IMR-90 (cell line): Measurements from ENCODE around the gene GRAMD1B. TPM values are rescaled to one million over a fixed set of nuclear protein-coding genes. Genes with fewer than 3 reads are reported as not detected.

Experiments
- ATAC-seq: fragments of 200-7000 bp; cut with Tn5 transposase; 2 replicates; pipeline ENCODE4 v1.9.1; 2020; ENCODE audit warnings: low read depth, mild to moderate bottlenecking, moderate library complexity
- BruUV-seq: library from RNA; stranded (reverse); fragments of 400-500 nt; replicated peaks from 2 replicates; lab custom pipeline; 2021; lab: Mats Ljungman, UMichigan
- CTCF ChIA-PET: fragments of 300-600 bp; formaldehyde crosslinking; extraction: SDS; loops from one replicate; lab custom pipeline; 2021; ENCODE audit warnings: antibody characterized with exemption; lab: Yijun Ruan, JAX
- POLR2A ChIA-PET: fragments of 300-600 bp; sonication (Branson Sonifier 250); formaldehyde crosslinking; loops from one replicate; lab custom pipeline; 2022; ENCODE audit warnings: antibody characterized with exemption; ENCODE audit not compliant: unreplicated experiment; lab: Charles Lee
- DNase-seq: peaks from one replicate; pipeline ENCODE4 v3.0.0; 2013
- H2AFZ ChIP-seq: replicated peaks from 2 replicates; pipeline ENCODE3; 2013; ENCODE audit warnings: low read length, mild to moderate bottlenecking; ENCODE audit not compliant: poor library complexity
- H2AK5ac ChIP-seq: 2 replicates; pipeline ENCODE4 v1.6.1; 2013; ENCODE audit warnings: low read depth, low read length, inconsistent platforms
- H2AK9ac ChIP-seq: replicated peaks from 2 replicates; pipeline ENCODE3; 2013; ENCODE audit warnings: mild to moderate bottlenecking, low read depth, low read length, moderate library complexity; ENCODE audit not compliant: poor library complexity
- H2BK120ac ChIP-seq: 2 replicates; pipeline ENCODE4 v1.6.1; 2013; ENCODE audit warnings: low read depth, low read length, inconsistent platforms
- H2BK15ac ChIP-seq: 3 replicates; pipeline ENCODE4 v1.6.1; 2013; ENCODE audit warnings: low read depth, low read length, inconsistent platforms
- H2BK20ac ChIP-seq: 2 replicates; pipeline ENCODE4 v1.6.1; 2013; ENCODE audit warnings: low read depth, mild to moderate bottlenecking, inconsistent platforms, low read length, moderate library complexity
- H2BK5ac ChIP-seq: 2 replicates; pipeline ENCODE4 v1.6.1; 2013; ENCODE audit warnings: mild to moderate bottlenecking, low read depth, low read length, inconsistent platforms; ENCODE audit not compliant: poor library complexity, severe bottlenecking
- H3K14ac ChIP-seq: replicated peaks from 2 replicates; pipeline ENCODE4 v1.6.1; 2013; ENCODE audit warnings: low read depth, low read length, inconsistent platforms
- H3K18ac ChIP-seq: 2 replicates; pipeline ENCODE4 v1.6.1; 2013; ENCODE audit warnings: low read depth, low read length, control low read depth
- H3K23ac ChIP-seq: 2 replicates; pipeline ENCODE4 v1.6.1; 2013; ENCODE audit warnings: low read depth, low read length, inconsistent platforms
- H3K27ac ChIP-seq: 2 replicates; pipeline ENCODE4 v1.5.1; 2013; ENCODE audit warnings: mild to moderate bottlenecking, control low read depth, low read length; ENCODE audit not compliant: insufficient read depth
- H3K27me3 ChIP-seq: 2 replicates; pipeline ENCODE4 v1.6.1; 2013; ENCODE audit warnings: low read length; ENCODE audit not compliant: control insufficient read depth, insufficient read depth
- H3K36me3 ChIP-seq: 2 replicates; pipeline ENCODE4 v1.6.1; 2013; ENCODE audit warnings: low read length, mixed read lengths; ENCODE audit not compliant: control insufficient read depth, insufficient read depth
- H3K4ac ChIP-seq: 2 replicates; pipeline ENCODE4 v1.6.1; 2013; ENCODE audit warnings: low read depth, low read length, inconsistent platforms
- H3K4me1 ChIP-seq: 2 replicates; pipeline ENCODE4 v1.6.1; 2013; ENCODE audit warnings: low read length, mixed read lengths; ENCODE audit not compliant: control insufficient read depth, insufficient read depth
- H3K4me2 ChIP-seq: 2 replicates; pipeline ENCODE4 v1.6.1; 2013; ENCODE audit warnings: low read depth, mild to moderate bottlenecking, control low read depth, low read length, moderate library complexity
- H3K4me3 ChIP-seq: 2 replicates; pipeline ENCODE4 v1.5.1; 2013; ENCODE audit warnings: low read depth, mild to moderate bottlenecking, control low read depth, low read length, moderate library complexity; ENCODE audit not compliant: insufficient read depth
- H3K56ac ChIP-seq: 2 replicates; pipeline ENCODE4 v1.6.1; 2013; ENCODE audit warnings: low read length, inconsistent platforms; ENCODE audit not compliant: insufficient read depth; ENCODE audit errors: extremely low read depth
- H3K79me1 ChIP-seq, 2 experiments: 2 replicates each; pipeline ENCODE4 v1.6.1; 2013; ENCODE audit warnings: low read length in 2 of 2, inconsistent platforms in 1 of 2, low read depth in 1 of 2
- H3K9ac ChIP-seq: 2 replicates; pipeline ENCODE4 v1.6.1; 2013; ENCODE audit warnings: low read depth, low read length, control low read depth
- H3K9me1 ChIP-seq: 2 replicates; pipeline ENCODE4 v1.6.1; 2013; ENCODE audit warnings: low read length, inconsistent platforms; ENCODE audit not compliant: insufficient read depth
- H3K9me3 ChIP-seq: 2 replicates; pipeline ENCODE4 v1.6.1; 2013; ENCODE audit warnings: low read length; ENCODE audit not compliant: control insufficient read depth, insufficient read depth
- H4K20me1 ChIP-seq: 2 replicates; pipeline ENCODE4 v1.6.1; 2013; ENCODE audit warnings: low read length, inconsistent platforms; ENCODE audit not compliant: insufficient read depth
- H4K5ac ChIP-seq: 2 replicates; pipeline ENCODE4 v1.6.1; 2013; ENCODE audit warnings: mild to moderate bottlenecking, low read depth, low read length, control low read depth
- H4K8ac ChIP-seq, 2 experiments: 2 replicates each; pipeline ENCODE4 v1.6.1; 2013; ENCODE audit warnings: low read depth in 2 of 2, low read length in 2 of 2, control low read depth in 1 of 2, inconsistent platforms in 1 of 2
- H4K91ac ChIP-seq: 2 replicates; pipeline ENCODE4 v1.6.1; 2013; ENCODE audit warnings: low read depth, low read length, inconsistent platforms; ENCODE audit not compliant: insufficient read depth
- FOS ChIP-seq: fragments of 150-350 bp; IDR thresholded peaks from 2 replicates; pipeline ENCODE4 v1.6.1; 2016; ENCODE audit warnings: low read depth, low read length
- MAZ ChIP-seq: IDR thresholded peaks from 2 replicates; pipeline ENCODE4 v1.6.1; 2012; ENCODE audit warnings: low read depth, mild to moderate bottlenecking, low read length, improper control_type of control experiment, moderate library complexity, borderline replicate concordance
- POLR2A ChIP-seq: IDR thresholded peaks from 2 replicates; pipeline ENCODE4 v1.6.1; 2012; ENCODE audit warnings: mild to moderate bottlenecking, low read depth, low read length
- RAD21 ChIP-seq: IDR thresholded peaks from 2 replicates; pipeline ENCODE4 v1.6.1; 2012; ENCODE audit warnings: low read length, improper control_type of control experiment
- RCOR1 ChIP-seq: IDR thresholded peaks from 2 replicates; pipeline ENCODE4 v1.6.1; 2012; ENCODE audit warnings: mild to moderate bottlenecking, low read length, improper control_type of control experiment; ENCODE audit not compliant: insufficient replicate concordance
- SMC3 ChIP-seq: fragments of 150-350 bp; IDR thresholded peaks from 2 replicates; pipeline ENCODE4 v1.6.1; 2016; ENCODE audit warnings: low read depth, mild to moderate bottlenecking, antibody characterized with exemption, low read length, moderate library complexity
- WGBS, 2 experiments: methylation state at CpG; one replicate each; pipeline versions ENCODE4 v1.1.5 to v1.1.7; 2013; ENCODE audit warnings: missing lambda C conversion rate in 2 of 2; ENCODE audit not compliant: insufficient read length in 1 of 2; ENCODE audit errors: extremely low coverage in 2 of 2; 5-methylcytosine and 5-hydroxymethylcytosine counted together
- dilution Hi-C: fragments of 300-500 bp; cut with HindIII; formaldehyde crosslinking; loops from one replicate; pipeline ENCODE4 v1.14.3; 2018; ENCODE audit warnings: low sequenced_read_pairs; ENCODE audit not compliant: unreplicated experiment
- in situ Hi-C: fragments of 300-500 bp; cut with MboI; formaldehyde crosslinking; loops from 3 replicates; pipeline ENCODE4 v1.14.3; 2019; ENCODE audit warnings: low sequenced_read_pairs, inconsistent platforms, mixed read lengths
- intact Hi-C: fragments of 100-400 bp; cut with micrococcal nuclease; formaldehyde crosslinking; loops from 2 replicates; pipeline ENCODE4 v1.10.0; 2022
- polyA plus RNA-seq, 3 experiments: library from polyadenylated mRNA; depleted of rRNA; stranded (reverse); fragments of >200 nt; gene quantifications; 2 replicates each; pipeline ENCODE4 v1.2.3, GENCODE V29; 2012; ENCODE audit warnings: low replicate concordance in 1 of 3
- total RNA-seq: library from RNA; depleted of rRNA; stranded (reverse); fragments of >200 nt; gene quantifications from 2 replicates; pipeline ENCODE4 v1.2.3, GENCODE V29; 2012
- TF ChIP-seq, protein P1 (sequence below): conservative IDR thresholded peaks from 2 replicates; pipeline ENCODE4 v1.5.1; 2012; ENCODE audit warnings: mild to moderate bottlenecking, low read depth, low read length, improper control_type of control experiment

The GRAMD1B gene
- total and polyA plus RNA-seq, 2 of the 4 experiments (the other 2 are of a cell fraction) = 7.1 to 7.2 TPM

DNA sequence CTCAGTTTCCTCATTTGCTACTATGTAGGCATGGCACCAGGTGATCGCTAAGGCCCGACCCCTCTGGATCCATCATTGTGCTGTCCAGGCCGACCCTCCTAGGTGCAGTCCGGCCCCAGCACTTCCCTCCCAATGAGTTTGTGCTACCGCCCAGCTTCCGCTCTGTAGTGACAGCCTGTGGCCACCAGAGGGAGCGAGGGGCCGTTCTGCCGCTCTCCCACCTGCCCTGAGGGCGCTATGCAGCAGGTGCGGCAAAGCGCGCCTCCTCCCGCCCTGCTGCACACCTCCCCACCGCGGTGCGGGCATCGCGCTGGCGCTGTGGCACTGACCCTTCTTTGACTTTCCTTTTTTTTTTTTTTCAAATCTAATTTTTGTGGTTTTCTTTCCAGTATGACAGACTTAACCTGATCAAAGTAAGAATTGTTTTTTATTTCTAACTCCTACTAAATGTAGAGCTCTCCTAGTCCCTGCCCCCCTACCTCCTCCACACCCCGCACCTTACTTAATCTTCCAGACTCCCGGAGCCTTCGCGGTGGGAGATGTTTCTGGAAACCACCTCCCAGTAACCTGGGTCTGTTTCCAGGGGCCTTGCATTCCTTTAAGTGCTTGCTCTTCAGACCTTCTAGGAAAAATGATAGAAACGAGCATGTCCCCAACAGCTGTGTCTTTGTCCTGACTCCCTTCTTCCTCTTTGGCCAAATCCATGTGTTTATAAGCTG, 150.6 kb downstream of the GRAMD1B start:
- Histone ChIP-seq H3K9me3 (no peaks in the 10 kb centered on the region), H2BK5ac (no peak overlapping the region), H3K4ac (no peak overlapping the region), H3K36me3 (no peaks in the 10 kb centered on the region), H3K18ac (no peak overlapping the region), H3K27ac (no peak overlapping the region), H3K79me1 (0 out of 4 replicates have a peak, but pooled peaks cover 0 to 3% of the 10 kb centered on the region in 2 experiments), H3K4me2 (no peak overlapping the region), H2BK15ac (no peak overlapping the region), H4K91ac (no peak overlapping the region), H2BK20ac (no peak overlapping the region), H2BK120ac (no peak overlapping the region), H2AK5ac (no peak overlapping the region), H3K4me3 (no peak overlapping the region), H4K8ac (no peak overlapping the region), H3K9ac (no peak overlapping the region), H2AFZ (peak overlapping the region; percentile 33), H4K5ac (no peak overlapping the region), H3K14ac (no peak overlapping the region), H4K20me1 (peaks cover 4% of the 10 kb centered on the region; the same call in 1 of the 2 replicates), H3K4me1 (no peaks in the 10 kb centered on the region), H3K23ac (no peak overlapping the region), H3K56ac (no peak overlapping the region), H3K9me1 (peaks cover 4% of the 10 kb centered on the region), H3K27me3 (no peaks in the 10 kb centered on the region), H2AK9ac (no peak overlapping the region)
- in situ Hi-C loops = loop anchor here (5.0 kb wide), 1 partner anchor 127 kb away; no protein-coding TSS in a partner anchor
- peak; percentile 92 for ATAC-seq
- dilution Hi-C loops = no loop called here
- DNase-seq = peak; percentile 19
- BruUV-seq = no TSS peak
- intact Hi-C loops = loop anchor here (1.0 kb wide), 1 partner anchor 127 kb away; no protein-coding TSS in a partner anchor
- ChIA-PET POLR2A (no interaction called here), CTCF (interaction anchor here (0.5 to 2.6 kb wide), 12 partner anchors 9 to 302 kb away, joined by 3 to 29 read pairs (median 4); no protein-coding TSS in a partner anchor)
- WGBS, 2 experiments = 3% methylated on average over 12 of the region's 25 CpGs; no CpG with 5 or more reads in 1 of the 2 experiments
- TF ChIP-seq POLR2A (no peak), RCOR1 (peak; percentile 59), SMC3 (peak; percentile 75), MAZ (0 out of 2 replicates have a peak, but pooled peaks have one; percentile 23), RAD21 (peak; percentile 76), FOS (no peak)
- TF ChIP-seq, protein P1, sequence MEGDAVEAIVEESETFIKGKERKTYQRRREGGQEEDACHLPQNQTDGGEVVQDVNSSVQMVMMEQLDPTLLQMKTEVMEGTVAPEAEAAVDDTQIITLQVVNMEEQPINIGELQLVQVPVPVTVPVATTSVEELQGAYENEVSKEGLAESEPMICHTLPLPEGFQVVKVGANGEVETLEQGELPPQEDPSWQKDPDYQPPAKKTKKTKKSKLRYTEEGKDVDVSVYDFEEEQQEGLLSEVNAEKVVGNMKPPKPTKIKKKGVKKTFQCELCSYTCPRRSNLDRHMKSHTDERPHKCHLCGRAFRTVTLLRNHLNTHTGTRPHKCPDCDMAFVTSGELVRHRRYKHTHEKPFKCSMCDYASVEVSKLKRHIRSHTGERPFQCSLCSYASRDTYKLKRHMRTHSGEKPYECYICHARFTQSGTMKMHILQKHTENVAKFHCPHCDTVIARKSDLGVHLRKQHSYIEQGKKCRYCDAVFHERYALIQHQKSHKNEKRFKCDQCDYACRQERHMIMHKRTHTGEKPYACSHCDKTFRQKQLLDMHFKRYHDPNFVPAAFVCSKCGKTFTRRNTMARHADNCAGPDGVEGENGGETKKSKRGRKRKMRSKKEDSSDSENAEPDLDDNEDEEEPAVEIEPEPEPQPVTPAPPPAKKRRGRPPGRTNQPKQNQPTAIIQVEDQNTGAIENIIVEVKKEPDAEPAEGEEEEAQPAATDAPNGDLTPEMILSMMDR = peak; percentile 83
